H1 (cell line): Measurements from ENCODE around the gene CA14. TPM values are rescaled to one million over a fixed set of nuclear protein-coding genes. Genes with fewer than 3 reads are reported as not detected.

Experiments
- ASH2L ChIP-seq: fragments of 200-600, 300-600 bp; sonication (generic); IDR thresholded peaks from one replicate; pipeline ENCODE4 v1.7.1; 2017; ENCODE audit warnings: low read length
- MAX ChIP-seq: IDR thresholded peaks from 2 replicates; pipeline ENCODE4 v1.6.1; 2012; ENCODE audit warnings: inconsistent platforms
- RXRA ChIP-seq: IDR thresholded peaks from 2 replicates; pipeline ENCODE4 v1.6.1; 2011; ENCODE audit warnings: low read depth, mild to moderate bottlenecking, low read length, moderate library complexity; ENCODE audit not compliant: insufficient read depth
- ZNF274 ChIP-seq: IDR thresholded peaks from 2 replicates; pipeline ENCODE4 v1.7.0; 2012; ENCODE audit warnings: low read length, borderline replicate concordance; ENCODE audit errors: extremely low read depth
- polyA plus RNA-seq, 7 experiments: library from polyadenylated mRNA; depleted of rRNA in 3 of 7; stranded (reverse) in 5 of 7; unstranded in 2 of 7; fragments of >200 nt in 5 of 7; fragments of 200-250 nt in 2 of 7; gene quantifications; 1 replicate in 5 of 7; 2 replicates in 1 of 7; 4 replicates in 1 of 7; pipeline versions ENCODE4 v1.2.1 to v1.2.3, GENCODE V29; 2011 to 2013; ENCODE audit warnings: missing spikeins in 2 of 7, mixed read lengths in 2 of 7
- total RNA-seq: library from RNA; stranded (reverse); fragmentation: NEBNext Ultra II Directional; extraction: Animal tissue kit (Norgen Biotek cat#: 25700); gene quantifications from 2 replicates; pipeline ENCODE4 v1.2.1, GENCODE V29; 2021

The CA14 gene
- total and polyA plus RNA-seq, 2 of the 8 experiments (the other 6 are each of a cell fraction or from before 2014, with no cell fraction given): 52.3 to 105 TPM

GRCh38 chr1:150288822-150289221 is 31.2 kb downstream of the CA14 start (continued):
- TF ChIP-seq RXRA (no peak), MAX (no peak), ZNF274 (no peak), ASH2L (no peak)
